ENCODE results near the gene LHFPL2.
A peak's percentile ranks its signal among the peaks of the same experiment; 100 is the strongest.
"Not testable (repeated sequence)": the region's sequence is repeated elsewhere in the genome, so short reads cannot be mapped to it uniquely, and the experiment has no call there.

Gene LHFPL2

DNA sequence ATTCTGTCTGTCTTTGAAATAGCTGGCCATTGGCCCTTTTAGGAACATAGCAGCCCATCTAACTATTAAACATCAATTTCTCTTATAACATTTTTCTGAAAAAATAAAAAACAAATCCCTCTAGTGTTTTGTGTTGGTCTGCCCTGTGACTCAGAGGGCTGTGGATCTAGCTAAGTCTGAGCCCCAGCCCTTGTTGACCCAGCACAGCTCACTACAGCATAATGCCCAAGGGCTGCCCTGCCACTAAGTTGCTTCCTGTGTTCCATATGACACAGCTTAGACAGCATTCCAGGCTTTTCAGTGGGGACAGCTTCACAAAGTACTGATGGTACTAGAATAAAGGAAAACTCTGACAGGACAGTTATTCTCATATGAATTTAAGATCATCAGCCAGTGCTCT, 152.2 kb downstream of the LHFPL2 start:
- no peak for DNase-seq

DNA sequence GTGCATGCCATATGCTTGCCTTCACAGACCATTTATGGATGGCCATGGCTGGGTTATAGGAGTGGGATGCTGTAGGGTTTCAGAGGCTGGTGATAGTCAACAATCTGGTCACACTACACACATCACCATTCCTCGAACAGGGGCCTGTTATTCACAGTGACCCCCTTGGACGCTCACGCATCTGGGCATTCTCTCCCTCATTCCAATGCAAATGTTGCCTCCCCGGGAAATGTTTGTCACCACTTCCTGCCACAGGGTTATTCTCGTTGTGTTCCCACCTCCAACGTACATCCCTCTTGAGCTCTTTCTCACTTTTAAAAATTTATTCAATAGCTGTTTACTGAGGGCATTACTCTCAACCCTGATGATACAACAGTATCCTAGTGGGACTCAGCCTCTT, 152.8 kb downstream of the LHFPL2 start:
- no peak for DNase-seq

DNA sequence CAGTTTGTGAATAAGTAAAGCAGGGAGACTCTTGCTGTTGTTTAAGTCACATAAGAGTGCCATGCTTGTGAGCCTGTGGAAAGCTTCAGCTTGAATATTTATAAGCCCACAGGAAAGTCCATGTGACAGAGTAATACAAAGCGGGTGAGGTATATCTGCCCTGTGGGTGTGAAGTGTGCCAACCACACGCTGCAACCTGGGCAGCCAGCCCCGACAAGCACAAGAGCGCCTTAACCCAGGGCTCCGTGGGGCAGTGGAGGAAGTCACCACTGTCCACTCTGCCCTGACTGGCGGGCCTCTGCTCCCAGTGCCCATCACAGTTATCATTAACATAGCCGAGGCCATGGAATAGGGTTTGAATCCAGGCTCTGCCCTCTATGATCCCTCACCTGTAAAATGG, 155.9 kb downstream of the LHFPL2 start:
- no peak for DNase-seq

DNA sequence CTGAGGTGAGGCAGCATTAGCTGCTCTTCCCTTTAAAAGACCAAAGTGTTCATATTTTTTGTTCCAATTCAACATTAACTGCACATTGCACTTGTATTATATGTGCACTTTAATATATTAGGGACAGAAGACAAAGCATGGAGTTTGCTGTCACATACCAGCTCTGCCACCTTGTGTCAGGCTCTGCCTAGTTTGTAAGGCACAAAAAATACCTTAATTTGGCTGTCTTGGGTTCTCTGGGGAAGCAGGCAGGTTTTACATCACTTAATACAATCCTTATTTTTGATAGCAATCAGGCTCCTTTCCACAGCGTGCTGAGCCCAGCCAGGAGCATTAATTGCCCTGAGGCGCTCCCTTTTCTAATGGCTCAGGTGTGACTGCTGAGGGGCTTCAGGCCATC, 156.3 kb downstream of the LHFPL2 start:
- DNase-seq: no peak

DNA sequence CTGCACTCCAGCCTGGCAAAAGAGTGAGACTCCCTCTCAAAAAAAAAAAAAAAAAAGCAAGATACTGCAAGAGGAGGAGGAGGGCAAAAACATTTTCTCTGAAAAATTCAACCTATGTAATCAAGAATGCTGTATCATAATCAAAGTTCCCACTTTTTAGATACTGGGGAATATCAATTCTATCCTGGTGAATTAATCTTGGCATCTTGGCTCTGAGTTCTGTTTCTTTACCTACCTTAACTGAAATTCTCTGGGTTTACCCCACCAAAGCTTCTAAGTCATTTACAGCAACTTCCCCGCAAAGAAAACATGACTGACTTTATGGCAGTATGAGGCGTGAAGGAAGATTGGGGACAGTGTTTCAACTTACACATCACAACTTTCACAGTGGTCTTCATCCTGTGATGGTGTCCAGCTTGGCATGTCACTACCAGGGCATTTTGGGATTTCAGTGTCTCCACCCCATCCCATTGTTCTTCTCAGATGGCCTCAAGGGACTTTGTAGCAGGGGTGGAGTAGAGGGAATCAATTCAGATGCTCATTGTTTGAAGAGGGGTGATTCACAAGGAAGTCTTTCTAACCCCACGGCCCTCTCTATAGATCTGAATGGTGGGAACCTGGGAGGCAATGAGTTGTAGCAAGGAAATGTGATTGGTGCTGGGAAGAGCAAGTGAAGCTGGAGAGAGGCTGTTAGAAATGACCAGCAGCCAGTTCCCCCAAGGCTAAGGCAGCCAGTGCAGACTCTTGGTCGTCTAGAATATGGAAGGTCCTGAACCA, 157.7 kb downstream of the LHFPL2 start:
- DNase-seq: no peak

DNA sequence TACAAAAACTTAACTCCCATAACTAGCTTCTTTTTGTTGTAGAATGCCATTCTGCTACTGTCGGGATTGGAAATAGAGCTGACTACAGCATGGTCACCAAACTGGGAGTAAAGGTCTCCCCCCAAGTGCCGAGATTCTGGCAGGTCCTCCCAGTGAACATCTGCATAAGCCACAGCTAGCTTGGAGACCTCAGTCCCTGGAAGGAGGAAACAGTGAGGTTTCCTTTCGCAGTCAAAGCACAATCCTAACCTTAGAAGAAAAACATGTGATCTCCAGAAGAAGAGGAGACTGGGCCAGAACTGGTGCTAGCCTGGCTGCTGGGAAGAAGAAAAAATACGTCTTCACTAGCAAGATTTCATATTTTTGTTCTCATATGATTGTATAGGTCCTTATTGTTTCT, 160.7 kb downstream of the LHFPL2 start:
- DNase-seq: no peak

DNA sequence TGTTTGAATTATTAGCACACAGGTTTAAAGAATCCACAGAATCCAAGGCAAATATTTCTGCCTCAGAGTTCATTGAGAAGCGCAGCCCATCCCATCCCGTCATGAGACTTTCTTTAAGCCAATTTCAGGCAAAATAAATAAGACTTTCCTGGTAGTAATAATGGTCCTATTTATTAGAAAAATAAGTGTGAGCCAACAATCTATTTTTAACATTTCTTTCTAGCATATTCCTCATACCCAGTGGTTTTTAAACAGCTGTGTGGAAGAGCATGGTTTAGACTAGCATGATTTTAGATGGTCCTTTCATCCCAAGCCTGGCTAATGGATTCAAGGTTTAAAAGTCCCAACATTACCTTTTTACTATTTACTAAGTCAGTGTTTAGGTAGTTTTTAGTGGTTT, 162.4 kb downstream of the LHFPL2 start:
- no peak for DNase-seq

DNA sequence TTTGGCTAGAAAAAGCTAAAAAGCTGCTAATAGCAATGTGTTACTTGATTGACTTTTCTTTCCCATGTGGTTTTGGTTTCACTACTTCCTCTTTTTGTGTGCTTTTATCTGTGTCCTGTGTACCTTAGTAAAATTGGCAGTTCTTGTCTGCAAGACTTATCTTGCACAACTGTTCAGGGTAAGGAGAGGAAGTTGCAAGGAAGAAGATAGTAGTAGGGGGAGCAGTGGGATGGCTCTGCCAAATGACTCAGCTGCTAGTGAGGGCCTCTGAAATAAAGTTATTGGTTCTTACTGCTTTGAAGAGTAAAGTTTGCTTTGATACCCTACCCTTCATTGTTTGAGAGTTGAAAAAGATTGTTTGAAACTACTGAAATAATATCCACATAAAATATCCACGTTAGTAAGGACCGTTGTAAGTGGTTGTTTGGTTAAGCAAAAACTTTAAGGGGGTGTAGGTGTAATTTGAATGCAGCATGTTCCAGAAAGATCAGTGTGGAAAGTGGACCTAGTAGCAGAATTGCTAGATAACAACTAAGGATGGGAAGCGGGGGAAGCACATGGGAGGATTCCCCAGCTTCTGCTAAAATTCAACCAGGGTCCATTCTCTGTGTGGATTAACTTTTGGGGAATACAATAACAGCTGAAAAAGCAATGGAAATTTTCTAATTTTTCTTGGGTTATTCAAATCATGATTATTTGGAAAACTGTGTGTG, 164.6 kb downstream of the LHFPL2 start:
- no peak for DNase-seq

DNA sequence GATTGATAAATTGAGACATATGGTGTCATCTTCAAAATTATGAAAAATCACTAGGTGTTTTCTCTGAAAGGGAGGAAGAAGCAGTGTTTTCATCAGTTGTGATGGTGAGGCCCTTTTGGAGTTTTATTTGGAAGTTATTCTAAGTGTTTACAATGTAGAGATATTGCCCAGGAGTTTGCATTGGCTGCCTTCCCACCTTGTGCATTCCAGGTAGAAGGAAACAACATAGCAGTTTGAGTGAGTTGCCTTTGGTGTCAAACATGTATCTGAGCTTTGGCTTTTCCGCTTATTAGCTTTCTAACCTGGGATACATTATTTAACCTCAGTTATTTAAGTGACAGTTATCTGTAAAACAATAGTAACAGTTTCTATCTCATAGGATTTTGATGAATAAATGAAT, 165.6 kb downstream of the LHFPL2 start:
- no peak for DNase-seq

DNA sequence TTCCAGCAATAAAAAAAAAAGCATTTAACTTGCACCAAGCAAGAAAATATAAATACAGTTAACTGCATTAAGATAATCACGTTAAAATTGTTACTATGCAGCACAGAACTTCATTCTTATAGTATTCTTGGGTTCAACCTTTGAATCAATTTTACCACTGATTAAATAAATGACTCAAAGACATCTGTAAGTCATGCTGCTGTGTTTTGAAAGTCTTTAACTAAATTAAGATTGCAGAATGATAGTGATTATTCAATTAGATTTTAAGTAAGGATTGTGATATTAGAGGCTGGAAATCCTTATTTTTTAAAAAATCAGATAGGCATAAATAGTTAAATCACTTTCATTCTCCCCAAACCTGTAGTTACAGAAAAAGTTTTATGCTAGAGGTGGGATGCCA, 171.8 kb downstream of the LHFPL2 start:
- DNase-seq: no peak

DNA sequence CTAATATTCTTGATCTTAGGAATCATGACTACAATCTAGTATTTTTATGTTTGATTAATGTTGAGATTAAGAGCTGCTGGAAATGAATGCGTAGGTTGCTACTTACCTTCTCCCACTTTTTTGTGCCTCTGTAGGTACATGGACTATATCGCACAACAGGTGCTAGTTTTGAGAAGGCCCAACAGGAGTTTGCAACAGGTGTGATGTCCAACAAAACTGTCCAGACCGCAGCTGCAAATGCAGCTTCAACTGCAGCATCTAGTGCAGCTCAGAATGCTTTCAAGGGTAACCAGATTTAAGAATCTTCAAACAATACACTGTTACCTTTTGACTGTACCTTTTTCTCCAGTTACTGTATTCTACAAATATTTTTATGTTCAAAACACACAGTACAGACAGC, 173.2 kb downstream of the LHFPL2 start:
- no peak for DNase-seq

DNA sequence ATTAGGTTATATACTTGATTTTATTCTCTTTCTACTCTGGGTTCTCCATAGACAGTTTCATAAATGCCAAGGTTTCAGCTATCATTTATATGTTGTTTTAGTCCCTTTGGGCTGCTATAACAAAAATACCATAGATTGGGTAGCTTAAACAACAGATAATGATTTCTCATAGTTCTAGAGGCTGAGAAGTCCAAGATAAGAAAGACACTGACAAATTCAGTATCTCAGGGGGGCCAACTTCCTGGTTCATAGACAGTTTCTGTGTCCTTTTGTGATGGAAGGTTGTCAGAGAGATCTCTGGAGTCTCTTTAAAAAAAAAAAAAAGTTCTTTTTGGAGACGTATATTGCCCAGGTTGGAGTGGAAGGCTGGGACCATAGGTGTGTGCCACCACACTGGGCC, 174.8 kb downstream of the LHFPL2 start:
- DNase-seq: no peak

DNA sequence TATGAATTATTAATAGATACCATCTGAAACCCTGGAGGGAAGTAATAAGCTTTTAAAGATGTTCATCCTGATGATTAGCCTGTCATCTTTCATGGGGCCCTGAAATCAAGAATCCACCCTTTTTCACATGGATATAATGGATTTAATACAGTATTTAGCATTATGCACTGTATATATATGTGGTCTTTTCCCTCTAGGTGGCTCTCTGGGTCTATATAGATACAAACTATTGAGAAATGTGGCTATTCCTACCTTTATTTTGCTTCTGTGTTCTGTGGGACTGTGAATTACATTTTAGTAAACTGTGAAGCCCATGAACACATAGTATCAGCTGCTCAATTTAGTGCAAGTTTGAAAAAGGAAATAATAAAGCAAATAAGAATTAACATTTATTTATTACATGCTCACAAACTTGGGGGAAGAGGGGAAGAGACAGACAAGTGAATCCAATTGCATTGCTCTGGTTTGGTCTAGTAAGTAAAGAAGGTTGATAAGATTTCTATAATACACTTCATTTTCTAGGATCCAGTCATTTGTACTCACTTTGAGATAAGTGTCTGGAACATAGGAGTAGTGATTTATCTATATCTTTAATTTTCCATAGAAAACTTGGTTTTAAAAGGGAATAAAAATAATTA, 176.0 kb downstream of the LHFPL2 start:
- peak; percentile 41 for DNase-seq

DNA sequence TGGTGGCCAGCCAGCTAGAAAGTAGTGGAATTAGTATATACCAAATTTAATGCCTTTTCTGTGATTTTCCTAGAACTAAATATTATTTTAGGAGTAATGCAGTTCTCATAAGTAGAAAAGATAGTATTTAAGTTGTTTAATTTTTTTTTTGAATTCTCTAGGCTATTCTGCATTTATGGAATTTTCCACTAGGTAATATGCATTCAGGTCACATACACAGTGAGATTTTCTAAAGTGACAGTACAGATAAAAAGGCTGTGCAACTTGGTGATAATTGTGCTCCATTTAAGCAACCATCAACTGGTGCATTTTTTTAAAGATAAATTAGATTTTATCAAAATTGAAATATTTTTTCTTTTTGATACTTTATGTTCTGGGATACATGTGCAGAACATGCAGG, 176.7 kb downstream of the LHFPL2 start:
- DNase-seq: no peak

DNA sequence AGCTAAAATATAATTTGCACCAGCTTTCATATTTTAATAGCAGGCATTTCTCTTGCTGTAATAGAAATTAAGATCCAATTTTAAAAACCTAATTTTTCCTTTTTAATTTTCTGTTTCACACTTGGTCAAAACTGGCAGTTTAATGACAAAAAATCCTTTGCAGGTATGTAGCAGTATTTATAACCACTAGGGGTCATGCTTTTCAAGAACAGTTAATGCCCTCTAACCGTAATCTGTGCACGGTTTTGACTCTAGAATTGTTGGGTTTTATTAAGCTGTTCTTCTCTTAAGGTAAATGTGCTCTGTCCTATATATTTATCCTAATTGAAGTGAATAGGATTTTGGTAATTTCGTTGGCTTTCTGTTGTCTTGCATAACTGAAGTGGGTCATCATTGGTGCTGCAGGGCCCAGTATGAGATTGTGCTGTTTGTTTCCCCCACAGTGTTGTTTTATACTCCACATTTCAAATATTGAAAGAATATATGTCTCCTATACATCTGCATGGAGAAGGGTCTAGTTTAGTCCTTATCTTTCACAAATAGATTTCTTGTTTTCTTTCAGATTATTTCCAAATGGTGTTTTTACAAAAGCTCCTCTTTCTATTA, 180.7 kb downstream of the LHFPL2 start:
- peak; percentile 30 for DNase-seq

DNA sequence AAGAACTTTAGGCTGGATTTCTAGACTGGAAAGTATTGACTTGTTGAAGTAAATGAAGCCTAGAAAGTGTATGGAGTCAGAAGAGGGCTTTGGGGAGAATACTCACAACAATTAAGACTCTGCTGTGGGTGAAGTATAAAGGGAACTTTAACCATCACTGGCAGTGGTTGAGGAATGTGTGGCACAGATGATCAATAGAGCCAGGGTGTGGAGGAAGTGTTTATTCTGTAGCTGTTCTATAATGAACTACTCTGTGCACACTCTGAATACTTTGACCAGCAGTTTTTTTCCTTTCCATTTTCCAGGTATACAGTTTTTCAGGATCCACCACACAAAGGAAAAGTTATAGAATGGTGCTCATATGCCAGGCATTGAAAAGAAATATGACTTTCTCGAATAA, 181.4 kb downstream of the LHFPL2 start:
- DNase-seq: no peak

DNA sequence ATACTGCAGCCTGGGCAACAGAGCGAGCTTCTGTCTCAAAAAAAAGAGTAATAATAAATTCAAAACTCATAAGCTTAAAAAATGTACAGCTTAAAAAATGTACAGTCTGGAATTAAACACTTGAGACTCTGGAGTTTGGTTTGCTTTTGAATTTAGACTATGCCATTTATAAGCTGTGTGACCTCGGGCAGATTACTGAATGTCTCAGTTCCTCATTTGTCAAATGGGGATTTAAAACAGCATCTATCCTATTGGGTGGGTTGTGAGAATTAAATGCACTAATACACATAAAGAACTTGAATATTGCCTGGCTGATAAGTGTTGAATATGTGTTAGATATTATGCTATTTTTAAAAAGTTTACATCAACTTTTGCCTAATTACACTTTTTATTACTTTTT, 189.7 kb downstream of the LHFPL2 start:
- no peak for DNase-seq

DNA sequence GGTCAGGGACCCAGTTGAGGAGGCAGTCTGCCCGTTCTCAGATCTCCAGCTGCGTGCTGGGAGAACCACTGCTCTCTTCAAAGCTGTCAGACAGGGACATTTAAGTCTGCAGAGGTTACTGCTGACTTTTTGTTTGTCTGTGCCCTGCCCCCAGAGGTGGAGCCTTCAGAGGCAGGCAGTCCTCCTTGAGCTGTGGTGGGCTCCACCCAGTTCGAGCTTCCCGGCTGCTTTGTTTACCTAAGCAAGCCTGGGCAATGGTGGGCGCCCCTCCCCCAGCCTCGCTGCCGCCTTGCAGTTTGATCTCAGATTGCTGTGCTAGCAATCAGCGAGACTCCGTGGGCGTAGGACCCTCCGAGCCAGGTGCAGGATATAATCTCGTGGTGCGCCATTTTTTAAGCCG, 191.1 kb downstream of the LHFPL2 start:
- DNase-seq: not testable (repeated sequence)

DNA sequence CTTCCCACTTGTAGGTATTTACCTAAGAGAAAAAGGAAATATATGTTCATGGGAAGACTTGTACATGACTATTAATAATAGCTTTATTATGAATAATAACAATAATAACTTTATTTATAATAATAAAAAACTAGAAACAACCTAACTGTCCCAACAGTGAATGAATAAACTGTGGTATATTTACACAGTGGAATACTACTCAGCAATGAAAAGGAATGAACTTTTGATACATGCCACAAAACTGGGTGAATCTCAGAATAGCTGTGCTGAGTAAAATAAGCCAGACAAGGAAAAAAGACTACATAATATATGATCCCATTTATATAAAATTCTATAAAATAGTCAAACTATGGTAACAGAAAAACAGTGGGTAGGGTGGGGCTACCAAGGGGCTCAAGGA, 199.5 kb downstream of the LHFPL2 start:
- DNase-seq: no peak

DNA sequence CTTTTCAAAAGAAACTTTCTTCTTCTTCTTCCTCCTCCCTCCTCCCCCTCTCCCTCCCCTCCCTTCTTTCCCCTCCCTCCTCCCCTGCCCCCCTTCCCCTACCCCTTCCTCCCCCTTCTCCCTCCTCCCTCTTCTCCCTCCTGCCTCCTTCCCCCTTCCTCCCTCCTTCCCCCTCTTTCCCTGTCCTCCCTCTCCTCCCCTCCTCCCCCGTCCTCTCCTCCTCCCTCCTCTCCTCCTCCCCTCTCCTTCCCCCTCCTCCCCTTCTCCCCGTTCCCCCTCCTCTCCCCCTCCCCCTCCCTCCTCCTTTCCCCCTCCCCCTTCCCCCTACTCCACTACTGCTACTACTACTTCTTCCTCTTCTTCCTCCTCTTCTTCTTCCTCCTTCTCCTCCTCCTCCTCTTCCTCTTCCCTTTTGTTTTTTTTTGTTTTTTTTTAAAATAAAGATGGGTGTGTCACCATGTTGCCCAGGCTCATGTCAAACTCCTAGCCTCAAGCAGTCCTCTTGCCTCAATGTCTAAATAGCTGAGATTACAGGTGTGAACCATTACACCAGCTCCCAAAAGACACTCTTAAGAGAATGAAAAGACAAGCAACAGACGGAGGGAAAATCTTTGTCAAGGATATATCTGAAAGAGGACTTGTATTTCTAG, 200.7 kb downstream of the LHFPL2 start:
- DNase-seq: no peak
